H1 (cell line): ENCODE data around the gene OR51V1. TPM values are rescaled to one million over a fixed set of nuclear protein-coding genes. Genes with fewer than 3 reads are reported as not detected.

Experiments used
- CTCF ChIA-PET: fragments of 300-600 bp; sonication (Branson Sonifier 250); formaldehyde crosslinking; loops from one replicate; lab custom pipeline; 2021; ENCODE audit not compliant: partially characterized antibody; lab: Charles Lee
- POLR2A ChIA-PET: fragments of 300-600 bp; sonication (Branson Sonifier 250); formaldehyde crosslinking; loops from one replicate; lab custom pipeline; 2021; ENCODE audit warnings: inconsistent platforms; ENCODE audit not compliant: partially characterized antibody; lab: Charles Lee
- DNase-seq, 2 experiments: peaks; one replicate each; pipeline versions ENCODE4 v3.0.0 to v3.0.0-alpha.2; 2010 to 2022; ENCODE audit warnings: low spot score in 2 of 2, low read depth in 1 of 2, mixed read lengths in 1 of 2
- FAIRE-seq: peaks from 2 replicates; lab custom pipeline; 2011; peaks lifted over from hg19 to GRCh38; lab: Jason Lieb, UNC
- H2AFZ ChIP-seq: 2 replicates; pipeline ENCODE4 v1.8.1; 2012; ENCODE audit warnings: low read length, inconsistent platforms
- H2AK5ac ChIP-seq: 2 replicates; pipeline ENCODE4 v1.6.1; 2013; ENCODE audit warnings: low read depth, low read length
- H2BK120ac ChIP-seq: replicated peaks from 2 replicates; pipeline ENCODE3; 2013; ENCODE audit warnings: low read depth, low read length, inconsistent platforms
- H2BK12ac ChIP-seq: 2 replicates; pipeline ENCODE4 v1.6.1; 2013; ENCODE audit warnings: low read depth, low read length
- H2BK15ac ChIP-seq: 2 replicates; pipeline ENCODE4 v1.6.1; 2013; ENCODE audit warnings: low read length
- H2BK20ac ChIP-seq: 2 replicates; pipeline ENCODE4 v1.6.1; 2013; ENCODE audit warnings: low read length
- H2BK5ac ChIP-seq: 2 replicates; pipeline ENCODE4 v1.6.1; 2013; ENCODE audit warnings: low read depth, low read length
- H3K14ac ChIP-seq: 2 replicates; pipeline ENCODE4 v1.6.1; 2013; ENCODE audit warnings: inconsistent platforms; ENCODE audit not compliant: insufficient read length
- H3K18ac ChIP-seq: 2 replicates; pipeline ENCODE4 v1.6.1; 2013; ENCODE audit warnings: low read length; ENCODE audit errors: extremely low read depth
- H3K23ac ChIP-seq: 2 replicates; pipeline ENCODE4 v1.6.1; 2013; ENCODE audit warnings: inconsistent platforms; ENCODE audit not compliant: insufficient read length
- H3K23me2 ChIP-seq: 2 replicates; pipeline ENCODE4 v1.6.1; 2013; ENCODE audit warnings: low read depth, low read length
- H3K27ac ChIP-seq: 2 replicates; pipeline ENCODE4 v1.6.1; 2011; ENCODE audit warnings: low read depth, low read length, inconsistent platforms
- H3K27me3 ChIP-seq, 4 experiments: replicated peaks in 1 of 4; 1 replicate in 1 of 4; 2 replicates in 3 of 4; pipeline versions ENCODE4 v1.6.1 to v1.8.1; 2011 to 2013; ENCODE audit warnings: low read length in 3 of 4, mild to moderate bottlenecking in 3 of 4, inconsistent platforms in 2 of 4, mixed read lengths in 2 of 4, moderate library complexity in 1 of 4; ENCODE audit not compliant: control insufficient read depth in 3 of 4, insufficient read depth in 3 of 4; ENCODE audit errors: extremely low read depth in 1 of 4
- H3K36me3 ChIP-seq, 4 experiments: 2 replicates each; pipeline versions ENCODE4 v1.6.1 to v1.8.1; 2011 to 2013; ENCODE audit warnings: mild to moderate bottlenecking in 4 of 4, low read length in 3 of 4, moderate library complexity in 2 of 4, control low read depth in 1 of 4, inconsistent platforms in 1 of 4; ENCODE audit not compliant: insufficient read depth in 4 of 4, control insufficient read depth in 2 of 4
- H3K4ac ChIP-seq: replicated peaks from 2 replicates; pipeline ENCODE3; 2013; ENCODE audit warnings: low read length, low read depth, mixed read lengths, inconsistent platforms; ENCODE audit not compliant: insufficient read length
- H3K4me1 ChIP-seq, 4 experiments: replicated peaks in 1 of 4; 1 replicate in 1 of 4; 2 replicates in 3 of 4; pipeline versions ENCODE4 v1.6.1 to v1.8.1; 2011 to 2013; ENCODE audit warnings: low read length in 3 of 4, inconsistent platforms in 2 of 4, mixed read lengths in 1 of 4; ENCODE audit not compliant: insufficient read depth in 4 of 4, control insufficient read depth in 3 of 4
- H3K4me2 ChIP-seq, 2 experiments: 2 replicates each; pipeline versions ENCODE4 v1.6.1 to v1.8.1; 2011 to 2013; ENCODE audit warnings: low read depth in 2 of 2, low read length in 2 of 2, control low read depth in 1 of 2, inconsistent platforms in 1 of 2, mild to moderate bottlenecking in 1 of 2; ENCODE audit not compliant: insufficient read depth in 1 of 2
- H3K4me3 ChIP-seq, 4 experiments: fragments of 200-600, 300-600 bp in 1 of 4; sonication (generic), shearing (Covaris generic), sonication (Bioruptor Twin) in 1 of 4; 2 replicates each; pipeline versions ENCODE4 v1.5.1 to v1.8.1; 2011 to 2016; ENCODE audit warnings: low read length in 4 of 4, low read depth in 3 of 4, control low read depth in 2 of 4, inconsistent platforms in 2 of 4, mild to moderate bottlenecking in 2 of 4, mixed read lengths in 1 of 4, moderate library complexity in 1 of 4; ENCODE audit not compliant: insufficient read depth in 2 of 4; ENCODE audit errors: extremely low read depth in 1 of 4
- H3K56ac ChIP-seq: replicated peaks from 2 replicates; pipeline ENCODE3; 2013; ENCODE audit warnings: low read depth, mild to moderate bottlenecking, mixed read lengths, low read length, inconsistent platforms; ENCODE audit not compliant: insufficient read length
- H3K79me1 ChIP-seq: 2 replicates; pipeline ENCODE4 v1.6.1; 2013; ENCODE audit warnings: low read depth, low read length, control low read depth
- H3K79me2 ChIP-seq, 2 experiments: 2 replicates each; pipeline versions ENCODE4 v1.6.1 to v1.8.1; 2012 to 2013; ENCODE audit warnings: low read length in 2 of 2, mild to moderate bottlenecking in 2 of 2, inconsistent platforms in 1 of 2; ENCODE audit not compliant: insufficient read depth in 2 of 2, control insufficient read depth in 1 of 2
- H3K9ac ChIP-seq, 4 experiments: replicated peaks in 1 of 4; 1 replicate in 1 of 4; 2 replicates in 3 of 4; pipeline versions ENCODE4 v1.6.1 to v1.8.1; 2011 to 2013; ENCODE audit warnings: low read depth in 3 of 4, low read length in 3 of 4, control low read depth in 2 of 4, mild to moderate bottlenecking in 2 of 4, moderate library complexity in 2 of 4, inconsistent platforms in 1 of 4; ENCODE audit errors: extremely low read depth in 1 of 4
- H3K9me3 ChIP-seq, 2 experiments: 2 replicates each; pipeline versions ENCODE4 v1.6.1 to v1.8.1; 2012 to 2013; ENCODE audit warnings: mild to moderate bottlenecking in 2 of 2, moderate library complexity in 2 of 2, control low read depth in 1 of 2, inconsistent platforms in 1 of 2, low read depth in 1 of 2, low read length in 1 of 2, mixed read lengths in 1 of 2; ENCODE audit not compliant: insufficient read depth in 2 of 2
- H4K20me1 ChIP-seq, 2 experiments: replicated peaks in 1 of 2; 2 replicates each; pipeline versions ENCODE3 to v1.8.1; 2011 to 2013; ENCODE audit warnings: inconsistent platforms in 2 of 2, low read length in 2 of 2, mild to moderate bottlenecking in 1 of 2; ENCODE audit not compliant: insufficient read depth in 2 of 2, control insufficient read depth in 1 of 2
- H4K5ac ChIP-seq: 2 replicates; pipeline ENCODE4 v1.6.1; 2013; ENCODE audit warnings: low read length, low read depth, mixed read lengths, inconsistent platforms; ENCODE audit not compliant: insufficient read length
- H4K8ac ChIP-seq: 2 replicates; pipeline ENCODE4 v1.8.0; 2013; ENCODE audit warnings: mild to moderate bottlenecking, moderate library complexity, low read length, inconsistent platforms; ENCODE audit not compliant: insufficient read depth; ENCODE audit errors: extremely low read depth
- H4K91ac ChIP-seq: replicated peaks from 2 replicates; pipeline ENCODE3; 2013; ENCODE audit warnings: low read length, mixed read lengths, inconsistent platforms; ENCODE audit not compliant: insufficient read length
- BCL11A ChIP-seq, 2 experiments: IDR thresholded peaks; one replicate each; pipeline ENCODE4 v1.6.1; 2011; ENCODE audit warnings: low read depth in 2 of 2, low read length in 2 of 2, mild to moderate bottlenecking in 2 of 2
- CHD1 ChIP-seq: IDR thresholded peaks from 2 replicates; pipeline ENCODE4 v1.6.1; 2012; ENCODE audit warnings: low read depth, low read length, improper control_type of control experiment
- EGR1 ChIP-seq: IDR thresholded peaks from 2 replicates; pipeline ENCODE4 v1.6.1; 2011; ENCODE audit warnings: low read depth, low read length, borderline replicate concordance
- SIN3A ChIP-seq, 2 experiments: IDR thresholded peaks in 1 of 2; conservative IDR thresholded peaks in 1 of 2; 2 replicates each; pipeline ENCODE4 v1.6.1; 2011 to 2012; ENCODE audit warnings: low read length in 2 of 2, improper control_type of control experiment in 1 of 2, low read depth in 1 of 2, mild to moderate bottlenecking in 1 of 2
- SRF ChIP-seq: IDR thresholded peaks from 2 replicates; pipeline ENCODE4 v1.6.1; 2011; ENCODE audit warnings: mild to moderate bottlenecking, low read depth, low read length, moderate library complexity
- TBP ChIP-seq: IDR thresholded peaks from 2 replicates; pipeline ENCODE4 v1.6.1; 2011; ENCODE audit warnings: low read depth, low read length, improper control_type of control experiment
- WGBS, 2 experiments: shearing (Covaris generic) in 1 of 2; methylation state at CpG; one replicate each; pipeline versions ENCODE4 v1.1.6 to v1.1.7; 2013 to 2015; ENCODE audit warnings: low lambda C conversion rate in 2 of 2, mixed read lengths in 2 of 2, inconsistent platforms in 1 of 2, low coverage in 1 of 2, missing lambda C conversion rate in 1 of 2; ENCODE audit not compliant: insufficient replicate concordance in 2 of 2, insufficient coverage in 1 of 2, insufficient read length in 1 of 2; ENCODE audit errors: extremely low coverage in 1 of 2, missing lambda C conversion rate in 1 of 2; 5-methylcytosine and 5-hydroxymethylcytosine counted together
- polyA plus RNA-seq, 7 experiments: library from polyadenylated mRNA; depleted of rRNA in 3 of 7; stranded (reverse) in 5 of 7; unstranded in 2 of 7; fragments of >200 nt in 5 of 7; fragments of 200-250 nt in 2 of 7; gene quantifications; 1 replicate in 5 of 7; 2 replicates in 1 of 7; 4 replicates in 1 of 7; pipeline versions ENCODE4 v1.2.1 to v1.2.3, GENCODE V29; 2011 to 2013; ENCODE audit warnings: missing spikeins in 2 of 7, mixed read lengths in 2 of 7
- total RNA-seq: library from RNA; stranded (reverse); fragmentation: NEBNext Ultra II Directional; extraction: Animal tissue kit (Norgen Biotek cat#: 25700); gene quantifications from 2 replicates; pipeline ENCODE4 v1.2.1, GENCODE V29; 2021

Gene OR51V1
- total and polyA plus RNA-seq, 2 of the 8 experiments (the other 6 are each of a cell fraction or from before 2014, with no cell fraction given), result not detected

DNA sequence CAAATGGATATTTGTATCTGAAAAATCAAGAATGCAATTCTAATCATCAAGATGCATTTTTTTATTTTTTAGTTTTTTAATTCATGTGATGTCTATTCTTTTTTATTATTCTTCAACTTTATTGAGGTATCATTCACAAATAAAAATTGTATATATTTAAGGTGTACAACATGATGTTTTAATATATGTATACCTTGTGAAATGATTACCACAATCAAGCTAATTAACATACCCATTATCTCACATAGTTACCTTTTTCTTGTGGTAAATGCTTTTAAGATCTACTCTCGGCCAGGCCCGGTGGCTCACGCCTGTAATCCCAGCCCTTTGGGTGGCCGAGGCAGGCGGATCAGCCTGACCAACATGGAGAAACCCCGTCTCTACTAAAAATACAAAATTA is 22.7 kb upstream of the OR51V1 start:
- Histone ChIP-seq H3K27ac (no peak overlapping the region), H2AFZ (no peak overlapping the region), H2AK5ac (no peak overlapping the region), H3K56ac (no peak overlapping the region), H2BK15ac (no peak overlapping the region), H3K4me1 (no peaks in the 10 kb centered on the region), H3K18ac (no peak overlapping the region), H4K20me1 (no peaks in the 10 kb centered on the region), H4K5ac (no peak overlapping the region), H3K27me3 (no peaks in the 10 kb centered on the region), H2BK20ac (no peak overlapping the region), H3K4me2 (no peak overlapping the region), H3K79me2 (no peaks in the 10 kb centered on the region), H3K4me3 (no peak overlapping the region), H3K36me3 (no peaks in the 10 kb centered on the region), H3K23me2 (no peaks in the 10 kb centered on the region), H3K79me1 (no peaks in the 10 kb centered on the region), H2BK5ac (no peak overlapping the region), H2BK120ac (no peak overlapping the region), H2BK12ac (no peak overlapping the region), H3K23ac (no peak overlapping the region), H3K9me3 (peaks cover 4 to 6% of the 10 kb centered on the region in 2 experiments; a peak in 2 of 4 replicates), H4K8ac (no peak overlapping the region), H4K91ac (no peak overlapping the region), H3K9ac (no peak overlapping the region), H3K4ac (no peak overlapping the region), H3K14ac (no peak overlapping the region)
- 82% methylated on average over 6 of the region's 6 CpGs; no CpG with 5 or more reads in 1 of the 2 experiments for WGBS, 2 experiments
- ChIA-PET CTCF (no interaction called here), POLR2A (no interaction called here)
- FAIRE-seq (no peak), DNase-seq (no peak)
- TF ChIP-seq EGR1 (no peak), BCL11A (IDR thresholded peaks at IDR 0.05; ENCODE audit: low read depth in 2 of 2, low read length in 2 of 2) (no peak), SIN3A (conservative IDR thresholded peaks at IDR 0.05 in 1 of 2, IDR thresholded peaks at IDR 0.05 in 1 of 2; ENCODE audit: low read depth in 1 of 2, low read length in 2 of 2) (no peak), CHD1 (no peak), TBP (no peak), SRF (no peak)
